SH-SY5Y (cell line): ENCODE data around the gene GPR42.

Source experiments
- GATA2 ChIP-seq: IDR thresholded peaks from 2 replicates; pipeline ENCODE4 v1.6.1; 2011; ENCODE audit warnings: mild to moderate bottlenecking, low read depth, low read length
- GATA3 ChIP-seq: IDR thresholded peaks from 2 replicates; pipeline ENCODE4 v1.6.1; 2011; ENCODE audit warnings: low read depth, mild to moderate bottlenecking, low read length, moderate library complexity

- TF ChIP-seq GATA3 (no peak), GATA2 (no peak)
Measured at GRCh38 chr19:35408284-35409171, 37.7 kb downstream of the GPR42 start.
